Glomerular endothelial cell (primary cell): Measurements from ENCODE around the gene ZDHHC24. TPM values are rescaled to one million over a fixed set of nuclear protein-coding genes. Genes with fewer than 3 reads are reported as not detected.
"Not testable (repeated sequence)": the region's sequence is repeated elsewhere in the genome, so short reads cannot be mapped to it uniquely, and the experiment has no call there.

ENCODE experiments used
- DNase-seq: peaks from one replicate; pipeline ENCODE4 v3.0.0-alpha.2; 2011; ENCODE audit warnings: low read depth, low spot score; ENCODE audit errors: extremely low read depth
- total RNA-seq: library from RNA; depleted of rRNA; stranded (reverse); fragments of >200 nt; gene quantifications from 2 replicates; pipeline ENCODE4 v1.2.3, GENCODE V29; 2015

The ZDHHC24 gene
- total RNA-seq, 1 donor from 2014 or later, result 28.4 TPM

- no peak for DNase-seq
These were observed 1.3 kb upstream of the ZDHHC24 start for GRCh38 chr11:66546966-66547661.

GRCh38 chr11:66546368-66546965, 619 bp upstream of the ZDHHC24 start, which contains the start of gene ACTN3:
TSS of gene ACTN3 (plus strand) at chr11:66546903. CDS start at chr11:66546938, 35 bp downstream.
- DNase-seq, result no peak

- DNase-seq, result not testable (repeated sequence)
These were observed 896 bp downstream of the ZDHHC24 start for GRCh38 chr11:66544952-66545351.

GRCh38 chr11:66543263-66544107, 2.4 kb downstream of the ZDHHC24 start:
- peak; percentile 47 for DNase-seq

- DNase-seq, result no peak
These were observed 3.5 kb downstream of the ZDHHC24 start for GRCh38 chr11:66542362-66542761.

GRCh38 chr11:66541892-66542291, 4.0 kb downstream of the ZDHHC24 start:
- no peak for DNase-seq

GRCh38 chr11:66540598-66540997, 5.2 kb downstream of the ZDHHC24 start:
- not testable (repeated sequence) for DNase-seq

GRCh38 chr11:66539870-66540213, 6.0 kb downstream of the ZDHHC24 start:
- DNase-seq, result no peak

GRCh38 chr11:66539170-66539869, 6.5 kb downstream of the ZDHHC24 start:
- no peak for DNase-seq

- no peak for DNase-seq
These were observed 13.1 kb downstream of the ZDHHC24 start for GRCh38 chr11:66532784-66533183.

GRCh38 chr11:66531841-66532240, 14.0 kb downstream of the ZDHHC24 start:
- DNase-seq, result no peak

- DNase-seq, result no peak
These were observed 14.7 kb downstream of the ZDHHC24 start for GRCh38 chr11:66530927-66531709.

GRCh38 chr11:66529655-66530054, 16.2 kb downstream of the ZDHHC24 start:
- DNase-seq, result no peak

GRCh38 chr11:66529069-66529468, 16.8 kb downstream of the ZDHHC24 start:
- no peak for DNase-seq

GRCh38 chr11:66524304-66525040, 21.4 kb downstream of the ZDHHC24 start:
- no peak for DNase-seq

- no peak for DNase-seq
These were observed 22.2 kb downstream of the ZDHHC24 start for GRCh38 chr11:66523611-66524010.

- no peak for DNase-seq
These were observed 34.9 kb downstream of the ZDHHC24 start for GRCh38 chr11:66510990-66511339.

- DNase-seq, result peak; percentile 23
These were observed 35.4 kb downstream of the ZDHHC24 start, which contains the start of gene BBS1 for GRCh38 chr11:66510271-66510989. TSS of gene BBS1 (plus strand) at chr11:66510635. CDS start at chr11:66510660, 25 bp downstream.

- no peak for DNase-seq
These were observed 36.7 kb downstream of the ZDHHC24 start for GRCh38 chr11:66509131-66509561.
